HL-60 (cell line): ENCODE data around the gene MLF2.

Source experiments
- CTCF ChIP-seq: IDR thresholded peaks from one replicate; pipeline ENCODE4 v1.5.1; 2011; ENCODE audit warnings: low read length, control low read depth, inconsistent platforms; ENCODE audit not compliant: insufficient read depth
- GABPA ChIP-seq: IDR thresholded peaks from 2 replicates; pipeline ENCODE4 v1.6.1; 2012; ENCODE audit warnings: low read depth
- POLR2AphosphoS5 ChIP-seq: IDR thresholded peaks from 2 replicates; pipeline ENCODE4 v1.6.1; 2012; ENCODE audit warnings: low read depth
- REST ChIP-seq: IDR thresholded peaks from 2 replicates; pipeline ENCODE4 v1.6.1; 2012; ENCODE audit warnings: low read depth; ENCODE audit not compliant: insufficient replicate concordance
- SPI1 ChIP-seq: IDR thresholded peaks from 2 replicates; pipeline ENCODE4 v1.6.1; 2012; ENCODE audit warnings: low read depth, mild to moderate bottlenecking, borderline replicate concordance

GRCh38 chr12:6763380-6763779, 10.4 kb upstream of the MLF2 start:
- TF ChIP-seq CTCF (no peak), REST (no peak), GABPA (no peak), POLR2AphosphoS5 (no peak), SPI1 (no peak)
